ENCODE data around the gene ZNF787. TPM values are rescaled to one million over a fixed set of nuclear protein-coding genes. Genes with fewer than 3 reads are reported as not detected.
A peak's percentile ranks its signal among the peaks of the same experiment; 100 is the strongest.
"Not testable (repeated sequence)": the region's sequence is repeated elsewhere in the genome, so short reads cannot be mapped to it uniquely, and the experiment has no call there.

Gene ZNF787
- 11.3 TPM for total RNA-seq

DNA sequence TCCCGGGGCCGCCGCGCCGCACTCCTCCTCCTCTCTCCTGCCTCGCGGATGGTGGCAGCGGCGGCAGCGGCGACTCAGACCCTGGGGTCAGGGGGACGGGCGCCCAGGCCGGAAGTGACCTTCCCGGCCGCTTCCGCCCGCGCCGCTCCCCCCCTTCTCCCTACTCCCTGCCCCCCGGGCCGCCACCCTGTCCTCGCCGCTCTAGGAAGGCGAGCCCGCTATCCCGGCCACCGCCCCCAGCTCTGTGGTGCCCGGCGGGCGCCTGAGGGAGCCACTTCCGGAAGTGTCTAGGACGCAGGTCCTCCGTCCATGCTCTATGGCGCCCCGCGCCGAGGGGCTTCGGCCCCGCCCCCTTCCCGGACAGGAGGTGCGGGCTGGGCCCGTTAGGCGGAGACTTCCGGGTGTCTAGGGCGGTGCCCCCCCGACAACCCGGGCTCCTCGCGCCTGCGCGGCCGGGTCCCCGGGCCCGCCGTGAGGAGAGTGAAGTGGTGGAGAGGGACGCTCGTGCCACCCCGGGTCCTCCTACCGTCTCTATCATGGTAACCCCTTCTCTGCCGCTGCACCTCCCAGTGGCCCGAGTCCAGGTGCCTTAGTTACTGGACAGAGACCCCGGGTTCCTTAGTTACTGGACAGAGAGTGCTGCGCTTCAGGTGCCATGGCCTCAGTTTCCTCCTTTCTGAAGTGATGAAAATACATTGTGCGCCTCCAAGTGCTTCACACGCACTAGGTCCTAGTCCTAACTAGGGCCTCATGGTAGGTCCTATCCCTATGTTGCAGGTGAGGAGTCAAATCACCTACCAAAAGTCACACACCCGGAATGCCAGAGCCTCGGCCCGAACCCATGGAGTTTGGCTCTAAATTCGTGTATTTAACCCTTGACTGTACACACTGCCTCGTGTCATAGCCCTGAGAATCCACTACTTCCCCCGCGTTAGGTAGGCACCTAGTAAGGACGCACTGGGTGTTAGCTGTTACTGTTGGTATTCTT, at the start of gene ZNF787:
Gene ZNF787 (minus strand): TSS at position 116 of the 988 bp plus-strand sequence. CDS start 18,078 bp downstream, outside the sequence.
- DNase-seq: peak; percentile 98

DNA sequence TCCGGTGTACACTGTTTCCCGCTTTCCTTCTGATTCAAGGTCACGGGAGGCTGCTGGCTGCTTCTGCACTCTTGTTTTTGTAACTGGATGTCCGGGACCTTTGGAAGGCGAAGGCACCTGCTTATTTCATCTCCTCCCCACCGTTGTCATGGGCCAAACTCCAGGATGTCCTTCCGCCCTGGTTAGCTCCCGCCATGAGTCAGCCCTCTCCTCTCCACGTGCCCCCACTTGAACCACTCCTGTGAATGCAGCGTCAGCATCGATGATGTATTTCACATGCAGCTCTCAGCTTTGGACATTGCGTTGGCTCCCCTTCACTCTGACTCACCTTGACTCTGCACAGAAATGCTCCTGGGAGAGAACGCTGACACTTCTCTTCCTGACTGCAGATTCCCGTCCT, 49.2 kb upstream of the ZNF787 start:
- no peak for DNase-seq

DNA sequence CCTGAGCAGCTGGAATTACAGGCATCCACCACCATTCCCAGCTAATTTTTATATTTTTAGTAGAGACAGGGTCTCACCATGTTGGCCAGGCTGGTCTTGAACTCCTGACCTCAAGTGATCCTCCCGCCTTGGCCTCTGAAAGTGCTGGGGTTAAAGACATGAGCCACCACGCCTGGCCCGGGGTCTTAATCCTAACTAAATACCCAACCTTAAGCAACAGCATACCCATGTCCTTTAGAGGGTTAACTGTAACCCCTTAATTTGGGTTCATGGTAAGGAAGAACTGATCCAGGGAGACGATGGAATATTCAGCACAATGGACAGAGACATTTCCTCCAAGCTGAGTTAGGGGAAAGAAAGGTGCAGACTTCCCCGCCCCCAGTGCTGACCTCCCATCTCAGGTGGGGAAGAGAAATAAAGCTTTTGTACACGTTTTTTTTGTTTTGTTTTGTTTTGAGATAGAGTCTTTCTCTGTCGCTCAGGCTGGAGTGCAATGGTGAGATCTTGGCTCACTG, 46.0 kb upstream of the ZNF787 start:
- DNase-seq: no peak

DNA sequence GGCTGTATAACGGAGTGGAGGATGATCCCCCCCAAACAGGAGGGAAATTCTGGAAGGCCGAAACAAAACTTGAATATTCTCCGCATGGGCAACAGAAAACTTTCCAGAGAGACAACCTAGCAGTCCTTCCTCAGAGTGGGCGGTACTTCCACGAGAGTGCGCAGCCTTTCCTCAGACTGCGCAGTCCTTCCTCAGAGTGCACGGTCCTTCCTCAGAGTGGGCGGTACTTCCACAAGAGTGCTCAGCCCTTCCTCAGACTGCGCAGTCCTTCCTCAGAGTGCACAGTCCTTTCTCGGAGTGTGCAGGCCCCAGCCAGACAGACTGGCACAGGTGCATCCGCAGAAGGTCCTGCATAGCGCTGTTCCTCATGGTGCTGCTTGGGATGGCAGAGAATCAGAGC, 42.0 kb upstream of the ZNF787 start:
- DNase-seq: no peak

DNA sequence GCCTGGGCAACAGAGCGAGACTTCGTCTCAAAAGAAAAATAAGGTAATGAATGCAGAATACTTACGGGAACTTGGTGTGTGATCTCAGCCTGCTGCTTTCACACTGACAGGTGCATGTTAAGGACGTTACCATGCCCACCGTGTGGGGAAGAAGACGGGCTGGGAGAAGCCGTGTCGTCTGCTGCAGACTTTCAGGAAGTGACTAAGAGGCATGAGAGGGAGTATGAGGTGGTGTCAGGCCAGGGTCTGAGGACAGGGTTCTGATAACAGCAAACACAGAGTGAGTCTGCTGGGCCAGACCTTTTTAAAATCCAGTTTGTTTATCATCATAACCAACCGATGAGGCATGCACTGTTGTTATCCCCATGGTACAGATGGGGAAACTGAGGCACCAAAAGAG, 41.2 kb upstream of the ZNF787 start:
- no peak for DNase-seq

DNA sequence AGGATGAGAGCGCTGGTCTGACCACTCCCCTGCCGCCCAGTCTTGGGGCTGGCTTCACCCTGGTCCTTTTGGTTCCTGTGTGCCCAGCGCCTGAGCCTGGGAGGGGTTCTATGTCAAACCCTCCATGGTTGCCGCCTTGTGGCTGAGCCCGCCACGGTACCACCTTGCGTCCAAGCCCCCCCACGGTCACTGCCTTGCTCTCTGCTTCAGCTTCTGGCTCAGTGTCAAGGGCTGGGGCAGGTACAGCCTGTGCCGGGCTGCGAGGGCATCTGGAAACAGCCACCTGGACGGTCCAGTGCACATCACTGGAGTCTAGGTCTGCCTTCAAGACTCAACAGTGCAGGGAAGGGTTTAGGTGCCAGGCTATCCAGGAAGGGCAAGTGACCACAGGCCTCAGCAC, 40.4 kb upstream of the ZNF787 start:
- DNase-seq: no peak

DNA sequence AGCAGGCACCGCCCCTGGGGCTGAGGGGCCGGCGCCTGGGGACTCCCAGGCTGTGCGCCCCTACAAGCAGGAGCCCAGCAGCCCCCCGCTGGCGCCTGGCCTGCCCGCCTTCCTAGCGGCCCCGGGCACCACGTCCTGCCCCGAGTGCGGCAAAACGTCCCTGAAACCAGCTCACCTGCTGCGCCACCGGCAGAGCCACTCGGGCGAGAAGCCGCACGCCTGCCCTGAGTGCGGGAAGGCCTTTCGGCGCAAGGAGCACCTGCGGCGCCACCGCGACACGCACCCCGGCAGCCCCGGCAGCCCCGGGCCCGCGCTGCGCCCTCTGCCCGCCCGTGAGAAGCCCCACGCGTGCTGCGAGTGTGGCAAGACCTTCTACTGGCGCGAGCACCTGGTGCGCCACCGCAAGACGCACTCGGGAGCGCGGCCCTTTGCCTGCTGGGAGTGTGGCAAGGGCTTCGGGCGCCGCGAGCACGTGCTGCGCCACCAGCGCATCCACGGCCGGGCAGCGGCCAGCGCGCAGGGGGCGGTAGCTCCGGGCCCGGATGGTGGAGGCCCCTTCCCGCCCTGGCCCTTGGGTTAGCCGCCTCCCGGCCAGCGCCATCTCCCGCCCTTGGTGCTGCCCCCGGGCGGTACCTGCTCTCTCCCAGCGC, 38.7 kb upstream of the ZNF787 start:
- DNase-seq: no peak

DNA sequence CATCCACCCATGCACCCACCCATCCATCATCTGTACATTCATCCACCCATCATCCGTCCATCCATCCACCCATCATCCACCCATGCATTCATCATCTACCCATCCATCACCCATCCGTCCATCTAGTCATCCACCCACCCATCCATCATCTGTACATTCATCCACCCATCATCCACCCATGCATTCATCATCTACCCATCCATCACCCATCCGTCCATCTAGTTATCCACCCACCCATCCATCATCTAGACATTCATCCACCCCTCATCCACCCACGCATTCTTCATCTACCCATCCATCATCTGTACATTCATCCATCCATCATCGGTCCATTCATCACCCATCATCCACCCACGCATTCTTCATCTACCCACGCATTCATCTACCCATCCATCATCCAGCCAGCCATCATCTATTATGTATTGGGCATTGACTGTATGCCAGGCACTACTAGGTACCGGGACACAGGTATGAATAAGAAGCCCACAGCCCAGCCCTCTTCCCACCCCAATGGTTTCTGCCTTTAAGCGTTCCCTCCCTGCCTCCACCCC, 38.0 kb upstream of the ZNF787 start:
- DNase-seq: no peak

DNA sequence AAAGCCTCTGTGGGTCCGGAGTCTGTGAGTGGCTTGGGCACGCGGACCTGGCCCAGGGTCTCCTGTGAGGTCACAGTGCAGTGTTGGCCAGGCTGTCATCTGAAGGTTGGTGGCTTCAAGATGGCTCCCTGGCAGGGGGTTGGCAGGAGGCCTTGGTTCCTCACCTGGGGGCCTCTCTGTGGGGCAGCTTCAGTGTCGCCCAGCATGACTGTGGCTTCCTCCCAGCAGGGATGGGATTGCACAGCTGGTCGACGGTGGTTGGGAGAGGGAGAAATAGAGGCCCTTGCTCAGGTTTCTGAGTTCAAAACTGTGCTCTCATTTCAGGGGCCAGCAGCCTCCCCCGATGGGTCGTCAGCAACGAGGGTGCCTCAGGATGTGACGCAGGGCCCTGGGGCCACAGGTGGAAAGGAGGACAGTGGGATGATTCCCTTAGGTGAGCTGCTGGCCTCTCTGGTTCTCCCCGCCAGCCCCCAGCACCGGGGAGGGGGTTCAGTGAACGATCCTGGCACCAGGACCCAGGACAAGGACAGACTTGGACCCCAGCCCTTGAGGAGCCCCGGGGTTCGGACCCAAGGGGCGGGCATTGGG, 37.2 kb upstream of the ZNF787 start:
- no peak for DNase-seq

DNA sequence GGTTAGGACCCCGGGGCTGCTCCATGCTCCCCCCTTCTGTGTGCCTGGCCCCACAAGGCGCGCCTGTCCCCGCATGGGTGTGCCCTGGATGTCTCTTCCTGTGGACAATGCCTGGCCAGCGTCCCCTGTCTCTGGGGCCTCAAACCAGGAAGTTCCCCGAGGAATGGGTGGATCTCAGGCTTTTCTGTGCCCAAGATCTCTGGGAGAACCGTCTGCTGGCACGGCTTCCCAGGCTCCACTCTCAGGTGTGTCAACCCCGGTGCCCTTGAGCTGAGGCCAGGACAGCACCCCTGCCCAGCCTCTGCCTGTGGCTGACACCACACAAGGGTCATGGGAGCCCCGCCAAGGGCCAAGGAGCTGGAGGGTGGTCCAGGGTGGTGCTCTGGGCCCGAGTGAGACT, 35.7 kb upstream of the ZNF787 start:
- DNase-seq: no peak

DNA sequence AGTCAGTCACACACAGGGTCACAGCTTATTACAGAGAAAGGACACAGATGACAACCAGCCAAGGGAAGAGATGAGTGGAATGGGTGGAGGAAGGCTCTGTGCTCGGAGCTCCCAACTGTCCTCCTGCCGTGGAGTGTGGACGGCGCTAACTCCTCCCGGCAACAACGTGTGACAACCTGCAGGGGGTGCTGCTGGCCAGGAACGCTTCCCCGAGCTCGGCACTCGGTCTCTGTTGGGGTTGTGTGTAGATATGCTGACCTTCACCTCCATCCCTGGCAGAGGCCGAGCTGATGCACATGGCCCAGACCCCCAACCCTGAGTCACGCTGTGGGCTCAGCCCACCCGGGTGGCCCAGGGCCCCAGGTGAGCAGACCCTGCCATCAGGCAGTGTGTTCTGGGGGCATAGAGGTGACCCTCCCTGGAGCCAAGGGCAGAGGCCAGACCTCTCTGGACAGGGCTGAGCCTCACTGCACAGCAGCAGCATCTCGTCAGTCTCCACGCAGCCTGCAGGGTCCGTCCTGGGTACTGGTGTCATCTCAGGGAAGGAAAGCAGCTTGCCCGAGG, 34.1 kb upstream of the ZNF787 start:
- no peak for DNase-seq

DNA sequence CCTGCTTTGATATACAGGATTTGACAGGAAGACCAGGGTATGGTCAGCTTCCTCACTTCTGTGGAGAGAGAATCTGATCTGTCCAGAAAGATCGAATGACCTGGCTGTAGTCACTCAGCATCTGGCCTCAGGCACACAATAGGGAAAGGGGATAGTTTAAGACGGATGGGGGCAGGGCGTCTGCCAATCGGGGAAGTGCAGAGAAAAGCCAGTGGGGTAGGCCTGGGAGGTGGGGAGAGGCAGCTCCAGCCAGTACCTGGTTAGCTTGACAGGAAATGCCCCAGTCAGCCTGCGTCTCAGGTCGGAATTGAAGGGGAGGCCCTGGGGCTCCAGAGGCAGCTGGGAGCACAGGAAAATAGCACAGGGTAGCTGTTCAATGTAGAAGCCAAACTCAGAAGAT, 32.4 kb upstream of the ZNF787 start:
- DNase-seq: no peak

DNA sequence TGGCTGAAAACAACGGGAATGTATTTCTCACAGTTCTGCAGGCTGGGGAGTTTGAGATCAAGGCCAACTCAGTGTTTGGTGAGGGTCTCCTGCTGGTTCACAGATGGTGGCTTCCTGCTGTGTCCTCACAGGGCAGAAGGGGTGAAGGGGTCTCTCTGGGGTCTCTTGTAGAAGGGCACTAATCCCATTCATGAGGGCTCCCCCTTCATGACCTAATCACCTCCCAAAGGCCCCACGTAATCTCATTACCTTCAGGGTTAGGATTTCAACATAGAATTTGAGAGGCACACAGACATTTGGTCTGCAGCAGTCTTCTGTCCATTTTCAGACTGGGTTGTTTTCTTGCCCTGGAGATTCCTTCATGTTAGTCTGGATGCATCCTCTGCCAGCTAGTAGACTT, 31.5 kb upstream of the ZNF787 start:
- DNase-seq: no peak

DNA sequence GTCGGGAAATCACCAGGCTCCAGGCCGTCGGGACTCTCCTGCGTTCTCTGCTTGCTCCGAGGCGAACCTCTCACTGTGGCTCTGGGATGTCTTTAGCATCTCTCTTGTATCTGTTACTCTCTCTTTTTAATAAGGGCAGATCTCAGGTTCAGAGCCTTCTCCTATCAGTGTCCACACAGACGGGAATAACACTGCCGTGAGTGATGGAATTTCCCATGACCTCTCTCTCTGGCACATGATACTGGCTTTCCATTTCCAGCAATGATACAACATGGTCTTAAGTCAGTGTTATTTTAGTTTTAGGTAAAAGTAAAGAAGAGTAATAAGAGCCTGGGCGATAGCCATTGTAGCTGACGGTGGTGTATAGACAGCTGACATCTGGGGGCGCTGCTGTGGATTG, 29.3 kb upstream of the ZNF787 start:
- DNase-seq: no peak

DNA sequence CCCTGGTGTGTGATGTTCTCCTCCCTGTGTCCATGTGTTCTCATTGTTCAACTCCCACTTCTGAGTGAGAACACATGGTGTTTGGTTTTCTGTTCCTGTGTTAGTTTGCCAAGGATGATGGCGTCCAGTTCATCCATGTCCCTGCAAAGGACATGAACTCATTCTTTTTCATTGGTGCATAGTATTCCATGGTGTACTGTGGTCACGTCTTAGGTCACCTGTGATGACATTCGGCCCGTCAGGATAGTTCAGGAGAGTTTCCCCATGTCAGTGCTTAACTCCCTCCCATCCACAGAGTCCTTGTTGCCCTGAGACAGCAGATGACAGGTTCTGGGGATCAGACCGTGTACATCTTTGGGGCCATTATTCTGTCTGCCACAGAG, 28.6 kb upstream of the ZNF787 start:
- DNase-seq: no peak

DNA sequence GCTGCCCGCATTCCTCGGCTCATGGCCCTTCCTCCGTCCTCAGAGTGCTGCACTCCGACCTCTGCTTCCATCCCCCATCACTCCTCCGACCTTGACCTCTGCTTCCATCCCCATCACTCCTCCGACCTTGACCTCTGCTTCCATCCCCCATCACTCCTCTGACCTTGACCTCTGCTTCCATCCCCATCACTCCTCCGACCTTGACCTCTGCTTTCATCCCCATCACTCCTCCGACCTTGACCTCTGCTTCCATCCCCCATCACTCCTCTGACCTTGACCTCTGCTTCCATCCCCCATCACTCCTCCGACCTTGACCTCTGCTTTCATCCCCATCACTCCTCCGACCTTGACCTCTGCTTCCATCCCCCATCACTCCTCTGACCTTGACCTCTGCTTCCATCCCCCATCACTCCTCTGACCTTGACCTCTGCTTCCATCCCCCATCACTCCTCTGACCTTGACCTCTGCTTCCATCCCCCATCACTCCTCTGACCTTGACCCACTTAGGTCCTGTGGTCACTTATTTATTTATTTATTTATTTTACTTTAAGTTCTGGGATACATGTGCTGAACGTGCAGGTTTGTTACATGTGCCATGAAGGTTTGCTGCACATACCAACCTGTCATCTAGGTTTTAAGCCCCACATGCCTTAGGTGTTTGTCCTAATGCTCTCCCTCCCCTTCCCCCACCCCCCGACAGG, 28.0 kb upstream of the ZNF787 start:
- not testable (repeated sequence) for DNase-seq

DNA sequence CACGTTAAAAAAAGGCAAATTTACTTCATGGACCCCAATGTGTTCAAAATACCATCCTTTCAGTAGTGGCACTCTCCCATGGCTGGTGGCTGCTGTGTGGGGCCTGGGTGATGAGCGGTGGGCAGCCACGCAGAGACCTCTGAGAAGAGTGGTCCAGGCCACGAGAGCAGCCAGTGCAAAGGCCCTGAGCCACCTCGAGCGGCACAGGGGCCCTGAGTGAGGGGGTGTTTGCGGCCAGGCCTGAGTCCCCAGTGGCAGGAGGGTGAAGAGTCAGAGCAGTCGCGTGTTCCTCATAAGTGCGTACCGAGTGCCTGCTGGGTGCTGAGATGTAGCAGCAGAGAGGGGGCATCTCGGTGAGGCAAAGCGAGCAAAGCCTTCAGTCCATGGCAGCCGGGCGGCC, 27.0 kb upstream of the ZNF787 start:
- no peak for DNase-seq

DNA sequence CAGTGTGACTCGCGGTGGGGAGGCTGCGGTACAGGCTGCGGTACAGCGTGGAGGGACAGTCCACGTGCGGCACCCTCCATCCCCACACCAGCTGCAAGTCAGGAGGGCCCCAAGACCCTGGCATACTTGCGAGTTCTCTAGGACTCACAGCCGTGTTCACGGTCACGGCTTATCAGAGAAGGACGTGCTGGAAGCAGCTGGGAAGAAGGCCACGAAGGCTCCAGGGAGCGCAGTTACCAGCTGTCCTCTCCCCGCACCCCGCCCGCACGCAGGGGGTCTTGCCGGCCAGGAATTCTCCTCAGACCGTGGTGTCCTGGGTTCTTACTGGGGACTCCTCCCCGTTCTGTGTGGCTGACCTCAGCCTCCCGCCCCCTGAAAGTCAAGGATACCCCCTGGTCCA, 26.2 kb upstream of the ZNF787 start:
- DNase-seq: no peak

DNA sequence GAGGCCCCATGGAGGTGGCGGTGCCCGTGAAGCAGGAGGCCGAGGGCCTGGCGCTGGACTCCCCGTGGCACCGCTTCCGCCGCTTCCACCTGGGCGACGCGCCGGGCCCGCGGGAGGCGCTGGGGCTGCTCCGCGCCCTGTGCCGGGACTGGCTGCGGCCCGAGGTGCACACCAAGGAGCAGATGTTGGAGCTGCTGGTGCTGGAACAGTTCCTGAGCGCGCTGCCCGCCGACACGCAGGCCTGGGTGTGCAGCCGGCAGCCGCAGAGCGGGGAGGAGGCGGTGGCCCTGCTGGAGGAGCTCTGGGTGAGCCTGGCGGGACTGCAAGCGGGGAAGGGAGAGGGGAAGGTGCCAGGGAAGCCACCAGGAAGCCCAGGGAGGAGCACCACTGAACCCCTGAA, 25.8 kb upstream of the ZNF787 start:
- no peak for DNase-seq

DNA sequence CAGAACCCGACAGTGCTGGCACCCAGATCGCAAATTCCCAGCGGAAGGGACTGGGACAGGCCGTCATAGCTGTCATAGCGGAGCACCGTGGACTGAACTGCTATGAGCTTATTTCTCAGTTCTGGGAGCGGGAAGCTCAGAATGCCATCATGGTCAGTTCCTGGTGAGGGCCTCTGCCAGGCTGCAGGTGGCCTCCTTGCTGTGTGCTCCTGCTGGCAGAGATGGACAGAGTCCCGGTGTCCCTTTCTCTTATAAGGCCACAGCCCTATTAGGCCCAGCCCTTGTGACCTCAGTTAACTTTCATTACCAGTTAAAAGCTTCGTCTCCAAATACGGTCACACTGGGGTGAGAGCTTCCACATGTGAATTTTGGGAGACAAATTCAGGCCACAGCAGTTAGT, 24.6 kb upstream of the ZNF787 start:
- DNase-seq: no peak

DNA sequence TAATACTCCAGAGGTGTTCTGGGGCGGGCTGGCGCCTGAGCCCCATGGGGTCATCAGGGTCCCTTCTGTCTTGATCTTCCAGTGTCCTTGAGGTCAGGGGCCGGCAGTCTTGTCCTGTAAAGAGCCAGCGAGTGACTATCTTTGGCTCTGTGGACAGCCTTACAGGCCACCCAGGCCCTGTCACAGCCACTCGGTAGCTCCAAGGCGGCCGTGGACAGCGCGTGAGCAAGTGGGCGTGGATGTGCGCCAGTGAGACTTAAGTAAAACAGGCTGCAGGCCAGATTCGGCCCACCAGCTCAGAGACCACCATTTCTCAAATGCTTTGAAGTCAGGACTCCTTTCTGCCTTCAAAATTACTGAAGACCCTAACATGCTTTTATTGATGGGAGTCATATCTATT, 23.7 kb upstream of the ZNF787 start:
- no peak for DNase-seq

DNA sequence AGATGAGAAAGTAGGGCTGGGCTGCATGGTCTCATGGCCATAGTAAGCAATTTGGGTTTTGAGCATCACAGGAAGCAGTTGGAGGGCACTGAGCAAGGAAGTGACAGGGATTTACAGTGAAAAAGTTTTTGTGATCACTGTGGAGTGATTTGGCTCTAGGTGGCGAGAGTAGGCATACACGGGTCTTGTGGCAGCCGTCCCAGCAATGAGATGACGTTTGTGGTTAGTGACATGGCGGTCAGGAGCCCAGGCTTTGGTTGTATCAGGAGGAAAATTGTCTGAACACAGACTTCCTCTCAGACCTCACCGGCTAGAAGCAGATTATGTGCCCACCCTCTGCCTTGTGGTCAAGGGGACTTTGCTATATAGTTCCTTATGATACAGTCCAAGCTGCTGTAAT, 23.3 kb upstream of the ZNF787 start:
- DNase-seq: no peak
